Panc1 (cell line): ENCODE data around the gene CBX7. TPM values are rescaled to one million over a fixed set of nuclear protein-coding genes. Genes with fewer than 3 reads are reported as not detected.

ENCODE experiments used
- ATAC-seq: fragments of 200-7000 bp; cut with Tn5 transposase; 2 replicates; pipeline ENCODE4 v1.9.1; 2020; ENCODE audit warnings: mild to moderate bottlenecking, moderate library complexity
- BruUV-seq: library from RNA; stranded (reverse); fragments of 400-500 nt; replicated peaks from 2 replicates; lab custom pipeline; 2021; lab: Mats Ljungman, UMichigan
- CTCF ChIA-PET: fragments of 300-600 bp; sonication (Branson Sonifier 250); formaldehyde crosslinking; loops from one replicate; lab custom pipeline; 2022; ENCODE audit warnings: antibody characterized with exemption; lab: Charles Lee
- POLR2A ChIA-PET: fragments of 300-600 bp; sonication (Branson Sonifier 250); formaldehyde crosslinking; loops from one replicate; lab custom pipeline; 2022; ENCODE audit warnings: antibody characterized with exemption; lab: Charles Lee
- DNase-seq: peaks from one replicate; pipeline ENCODE4 v3.0.0-alpha.2; 2010; ENCODE audit warnings: low read depth, low spot score
- H3K27ac ChIP-seq: 2 replicates; pipeline ENCODE4 v1.5.1; 2011; ENCODE audit warnings: mild to moderate bottlenecking, low read length, inconsistent platforms
- H3K27me3 ChIP-seq: fragments of 200-500 bp; sonication (Bioruptor generic); 2 replicates; pipeline ENCODE4 v1.6.0; 2014; ENCODE audit warnings: low read length, inconsistent platforms; ENCODE audit not compliant: control insufficient read depth, insufficient read depth
- H3K36me3 ChIP-seq: fragments of 200-500 bp; sonication (Bioruptor generic); 2 replicates; pipeline ENCODE4 v1.5.1; 2014; ENCODE audit warnings: inconsistent platforms, mild to moderate bottlenecking, low read length, moderate library complexity; ENCODE audit not compliant: control insufficient read depth, insufficient read depth
- H3K4me1 ChIP-seq: 2 replicates; pipeline ENCODE4 v1.5.1; 2011; ENCODE audit warnings: inconsistent platforms, mild to moderate bottlenecking, low read length, moderate library complexity; ENCODE audit not compliant: control insufficient read depth, insufficient read depth
- H3K4me3 ChIP-seq, 2 experiments: 2 replicates each; pipeline ENCODE4 v1.5.1; 2011 to 2012; ENCODE audit warnings: low read depth in 2 of 2, low read length in 2 of 2, mild to moderate bottlenecking in 2 of 2, inconsistent platforms in 1 of 2, moderate library complexity in 1 of 2
- H3K9me3 ChIP-seq: fragments of 200-500 bp; sonication (Bioruptor generic); 2 replicates; pipeline ENCODE4 v1.5.1; 2014; ENCODE audit warnings: low read depth, mild to moderate bottlenecking, inconsistent platforms, low read length, moderate library complexity; ENCODE audit not compliant: control insufficient read depth, insufficient read depth
- POLR2AphosphoS5 ChIP-seq: IDR thresholded peaks from 2 replicates; pipeline ENCODE4 v1.6.1; 2012; ENCODE audit warnings: mild to moderate bottlenecking, low read depth, low read length, moderate library complexity
- REST ChIP-seq, 2 experiments: IDR thresholded peaks; 2 replicates each; pipeline ENCODE4 v1.6.1; 2011 to 2012; ENCODE audit warnings: low read depth in 2 of 2, control low read depth in 1 of 2, low read length in 1 of 2, mild to moderate bottlenecking in 1 of 2, moderate library complexity in 1 of 2; ENCODE audit not compliant: insufficient read depth in 1 of 2
- SIN3A ChIP-seq: IDR thresholded peaks from 2 replicates; pipeline ENCODE4 v1.6.1; 2012; ENCODE audit warnings: low read depth, mild to moderate bottlenecking, low read length, moderate library complexity, borderline replicate concordance; ENCODE audit not compliant: insufficient read depth
- TCF7L2 ChIP-seq: IDR thresholded peaks from 2 replicates; pipeline ENCODE4 v1.6.1; 2011; ENCODE audit warnings: mild to moderate bottlenecking, low read depth, low read length, inconsistent platforms
- in situ Hi-C: cut with HindIII; loops from 2 replicates; pipeline ENCODE4 v1.10.0; 2016; ENCODE audit warnings: low sequenced_read_pairs, low pct_unique_long_range_greater_than_20kb
- intact Hi-C: fragments of 100-400 bp; cut with micrococcal nuclease; formaldehyde crosslinking; loops from one replicate; pipeline ENCODE4 v1.10.0; 2022; ENCODE audit not compliant: unreplicated experiment
- total RNA-seq: library from RNA; stranded (reverse); gene quantifications from one replicate; pipeline ENCODE4 v1.2.1, GENCODE V29; 2021; ENCODE audit not compliant: unreplicated experiment
- TF ChIP-seq, protein P1 (sequence below): fragments of 450-650 bp; IDR thresholded peaks from 2 replicates; pipeline ENCODE4 v1.5.1; 2017; ENCODE audit warnings: mild to moderate bottlenecking

Gene CBX7
- total RNA-seq, 1 experiment from 2014 or later, result 14.5 TPM

DNA sequence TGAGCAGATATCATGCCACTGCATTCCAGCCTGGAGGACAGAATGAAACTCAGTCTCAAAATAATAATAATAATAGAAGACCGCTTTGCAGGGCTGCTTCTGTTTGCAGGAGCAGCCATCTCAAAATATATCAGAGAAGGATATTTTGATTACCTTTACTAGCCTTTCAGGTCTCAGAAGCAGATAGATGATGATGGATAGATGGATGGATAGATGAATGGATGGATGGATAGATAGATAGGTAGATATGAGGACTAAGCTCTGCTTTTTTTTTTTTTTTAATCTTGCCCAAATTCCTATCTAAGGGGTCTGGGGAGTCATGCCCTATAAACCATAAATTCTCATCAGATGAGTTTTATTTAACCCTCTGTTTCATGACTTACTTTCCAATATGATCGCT, 36.9 kb downstream of the CBX7 start:
- CTCF ChIA-PET, result no interaction called here
- BruUV-seq, result no TSS peak
- no peak overlapping the region for H3K27ac ChIP-seq
- TF ChIP-seq TCF7L2 (no peak), POLR2AphosphoS5 (no peak), SIN3A (no peak), REST (IDR thresholded peaks at IDR 0.05; ENCODE audit: insufficient read depth in 1 of 2, low read depth in 2 of 2, low read length in 1 of 2) (no peak)
- TF ChIP-seq, protein P1, sequence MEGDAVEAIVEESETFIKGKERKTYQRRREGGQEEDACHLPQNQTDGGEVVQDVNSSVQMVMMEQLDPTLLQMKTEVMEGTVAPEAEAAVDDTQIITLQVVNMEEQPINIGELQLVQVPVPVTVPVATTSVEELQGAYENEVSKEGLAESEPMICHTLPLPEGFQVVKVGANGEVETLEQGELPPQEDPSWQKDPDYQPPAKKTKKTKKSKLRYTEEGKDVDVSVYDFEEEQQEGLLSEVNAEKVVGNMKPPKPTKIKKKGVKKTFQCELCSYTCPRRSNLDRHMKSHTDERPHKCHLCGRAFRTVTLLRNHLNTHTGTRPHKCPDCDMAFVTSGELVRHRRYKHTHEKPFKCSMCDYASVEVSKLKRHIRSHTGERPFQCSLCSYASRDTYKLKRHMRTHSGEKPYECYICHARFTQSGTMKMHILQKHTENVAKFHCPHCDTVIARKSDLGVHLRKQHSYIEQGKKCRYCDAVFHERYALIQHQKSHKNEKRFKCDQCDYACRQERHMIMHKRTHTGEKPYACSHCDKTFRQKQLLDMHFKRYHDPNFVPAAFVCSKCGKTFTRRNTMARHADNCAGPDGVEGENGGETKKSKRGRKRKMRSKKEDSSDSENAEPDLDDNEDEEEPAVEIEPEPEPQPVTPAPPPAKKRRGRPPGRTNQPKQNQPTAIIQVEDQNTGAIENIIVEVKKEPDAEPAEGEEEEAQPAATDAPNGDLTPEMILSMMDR, result no peak
- no peaks in the 10 kb centered on the region for H3K4me1 ChIP-seq
- DNase-seq (no peak), ATAC-seq (no peak)
- H3K27me3 ChIP-seq, result no peaks in the 10 kb centered on the region
- no peaks in the 10 kb centered on the region for H3K36me3 ChIP-seq
- in situ Hi-C loops, result no loop called here
- intact Hi-C loops, result loop anchor here (5.0 kb wide), 1 partner anchor 108 kb away; no protein-coding TSS in a partner anchor
- H3K9me3 ChIP-seq, result no peaks in the 10 kb centered on the region
- H3K4me3 ChIP-seq, result no peak overlapping the region
- POLR2A ChIA-PET, result interaction anchor here (0.6 kb wide), 1 partner anchor 811 kb away, joined by 3 read pairs; no protein-coding TSS in a partner anchor

DNA sequence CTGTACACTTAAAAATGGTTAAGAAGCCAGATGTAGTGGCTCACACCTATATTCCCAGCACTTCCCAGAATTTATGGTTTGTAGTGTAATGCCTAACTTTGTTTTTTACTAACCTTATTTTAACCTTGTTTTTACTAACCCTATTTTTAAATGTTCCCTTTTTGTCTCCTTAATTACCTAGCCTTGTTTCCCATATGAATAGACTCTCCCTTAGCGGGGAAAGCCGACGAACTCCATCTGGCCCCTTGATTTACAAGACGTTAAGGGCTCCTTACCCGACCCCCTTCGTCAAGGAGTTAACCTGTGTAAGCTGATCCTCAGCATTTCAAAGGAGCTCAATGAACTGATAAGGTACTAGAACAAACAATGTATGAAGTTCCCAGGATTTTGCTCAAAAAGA, 38.4 kb downstream of the CBX7 start:
- H3K9me3 ChIP-seq, result no peaks in the 10 kb centered on the region
- H3K27me3 ChIP-seq, result no peaks in the 10 kb centered on the region
- ATAC-seq, result no peak
- no peaks in the 10 kb centered on the region for H3K36me3 ChIP-seq
- DNase-seq, result no peak
- H3K4me3 ChIP-seq, result no peak overlapping the region
- in situ Hi-C loops, result no loop called here
- H3K27ac ChIP-seq, result no peak overlapping the region
- intact Hi-C loops, result no loop called here
- no peaks in the 10 kb centered on the region for H3K4me1 ChIP-seq
- CTCF ChIA-PET, result interaction anchor here (0.5 kb wide), 1 partner anchor 67 kb away, joined by 4 read pairs; no protein-coding TSS in a partner anchor
- POLR2A ChIA-PET, result no interaction called here
- no peak for TF ChIP-seq REST (IDR thresholded peaks at IDR 0.05; ENCODE audit: insufficient read depth in 1 of 2, low read depth in 2 of 2, low read length in 1 of 2)
- no peak for TF ChIP-seq TCF7L2
- no peak for TF ChIP-seq POLR2AphosphoS5
- TF ChIP-seq, protein P1, result no peak
- TF ChIP-seq SIN3A, result no peak
- no TSS peak for BruUV-seq
